ENCODE results near the gene TBCD. TPM values are rescaled to one million over a fixed set of nuclear protein-coding genes. Genes with fewer than 3 reads are reported as not detected.
"Not testable (repeated sequence)": the region's sequence is repeated elsewhere in the genome, so short reads cannot be mapped to it uniquely, and the experiment has no call there.

Gene TBCD
- total RNA-seq, 1 donor from 2014 or later = 144 TPM

- DNase-seq (ENCODE audit: extremely low read depth, low read depth, low spot score) = peak; percentile 33
Observed at GRCh38 chr17:82963104-82963950, 211.5 kb downstream of the TBCD start.

DNA sequence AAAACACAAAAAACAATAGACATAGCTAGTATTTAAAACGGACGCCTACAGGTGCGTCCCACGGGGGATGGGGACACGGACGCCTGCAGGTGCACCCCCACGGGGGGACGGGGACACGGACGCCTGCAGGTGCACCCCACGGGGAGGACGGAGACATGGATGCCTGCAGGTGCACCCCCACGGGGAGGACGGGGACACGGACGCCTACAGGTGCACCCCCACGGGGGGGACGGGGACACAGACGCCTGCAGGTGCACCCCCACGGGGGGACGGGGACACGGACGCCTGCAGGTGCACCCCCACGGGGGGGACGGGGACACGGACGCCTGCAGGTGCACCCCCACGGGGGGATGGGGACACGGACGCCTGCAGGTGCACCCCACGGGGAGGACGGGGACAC, 212.6 kb downstream of the TBCD start:
- DNase-seq (ENCODE audit: extremely low read depth, low read depth, low spot score) = not testable (repeated sequence)

GRCh38 chr17:82964851-82965341, 213.0 kb downstream of the TBCD start:
- no peak for DNase-seq (ENCODE audit: extremely low read depth, low read depth, low spot score)

- DNase-seq (ENCODE audit: extremely low read depth, low read depth, low spot score) = no peak
Observed at GRCh38 chr17:82965371-82965770, 213.5 kb downstream of the TBCD start.

DNA sequence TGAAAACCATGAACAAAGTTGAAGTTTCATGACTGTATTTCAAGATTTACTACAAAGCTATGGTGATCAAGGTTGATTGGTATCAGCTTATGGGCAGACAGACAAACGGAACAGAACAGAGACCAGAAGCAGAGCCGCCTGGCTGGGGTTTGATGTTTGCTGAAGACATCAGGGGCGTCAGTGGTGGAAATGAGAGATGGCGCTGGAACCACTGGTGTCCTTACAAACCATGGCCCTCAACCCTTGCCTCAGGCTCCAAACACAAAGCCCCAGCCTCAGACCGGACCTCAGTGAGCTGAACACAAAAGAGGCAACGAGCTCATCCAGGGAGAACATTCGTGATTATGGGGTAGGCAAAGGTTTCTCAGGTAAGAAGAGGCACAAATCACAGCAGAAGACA, 214.6 kb downstream of the TBCD start:
- no peak for DNase-seq (ENCODE audit: extremely low read depth, low read depth, low spot score)

DNA sequence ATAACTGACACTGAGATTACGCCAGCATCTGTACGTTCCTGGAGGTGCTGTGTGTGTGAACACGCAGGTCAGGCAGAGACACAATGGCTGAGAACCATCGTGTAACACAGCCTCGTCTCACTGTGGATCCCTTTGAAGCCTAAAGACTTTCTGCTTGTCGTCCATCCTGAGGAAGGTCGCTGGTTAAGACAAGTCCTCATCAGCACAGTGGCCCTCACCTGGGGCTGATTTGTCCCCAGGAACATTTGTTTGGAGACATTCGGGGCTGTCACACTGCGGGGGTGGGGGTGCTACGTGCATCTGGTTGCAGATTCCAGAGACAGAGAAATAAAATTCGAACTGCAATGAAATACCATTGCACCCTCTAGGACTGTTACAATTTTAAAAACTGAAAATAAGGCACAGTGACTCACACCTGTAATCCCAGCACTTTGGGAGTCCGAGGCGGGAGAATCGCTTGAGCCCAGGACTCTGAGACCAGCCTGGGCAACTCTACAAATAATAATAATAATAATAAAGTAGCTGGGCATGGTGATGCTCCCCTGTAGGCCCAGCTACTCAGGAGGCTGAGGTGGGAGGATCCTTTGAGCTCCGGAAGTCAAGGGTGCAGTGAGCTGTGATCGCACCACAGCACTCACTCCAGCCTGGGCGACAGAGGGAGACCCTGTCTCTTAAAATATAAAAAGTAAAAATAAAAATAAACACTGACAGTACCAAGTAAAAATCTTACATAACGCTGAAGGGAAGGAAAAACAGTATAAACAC, 215.6 kb downstream of the TBCD start:
- DNase-seq (ENCODE audit: extremely low read depth, low read depth, low spot score) = no peak

GRCh38 chr17:82968033-82968841, 216.4 kb downstream of the TBCD start:
- DNase-seq (ENCODE audit: extremely low read depth, low read depth, low spot score) = not testable (repeated sequence)

GRCh38 chr17:82970067-82970466, 218.2 kb downstream of the TBCD start:
- no peak for DNase-seq (ENCODE audit: extremely low read depth, low read depth, low spot score)

GRCh38 chr17:82970818-82971590, 219.1 kb downstream of the TBCD start:
- DNase-seq (ENCODE audit: extremely low read depth, low read depth, low spot score) = no peak

GRCh38 chr17:82972836-82973372, 221.0 kb downstream of the TBCD start:
- no peak for DNase-seq (ENCODE audit: extremely low read depth, low read depth, low spot score)

DNA sequence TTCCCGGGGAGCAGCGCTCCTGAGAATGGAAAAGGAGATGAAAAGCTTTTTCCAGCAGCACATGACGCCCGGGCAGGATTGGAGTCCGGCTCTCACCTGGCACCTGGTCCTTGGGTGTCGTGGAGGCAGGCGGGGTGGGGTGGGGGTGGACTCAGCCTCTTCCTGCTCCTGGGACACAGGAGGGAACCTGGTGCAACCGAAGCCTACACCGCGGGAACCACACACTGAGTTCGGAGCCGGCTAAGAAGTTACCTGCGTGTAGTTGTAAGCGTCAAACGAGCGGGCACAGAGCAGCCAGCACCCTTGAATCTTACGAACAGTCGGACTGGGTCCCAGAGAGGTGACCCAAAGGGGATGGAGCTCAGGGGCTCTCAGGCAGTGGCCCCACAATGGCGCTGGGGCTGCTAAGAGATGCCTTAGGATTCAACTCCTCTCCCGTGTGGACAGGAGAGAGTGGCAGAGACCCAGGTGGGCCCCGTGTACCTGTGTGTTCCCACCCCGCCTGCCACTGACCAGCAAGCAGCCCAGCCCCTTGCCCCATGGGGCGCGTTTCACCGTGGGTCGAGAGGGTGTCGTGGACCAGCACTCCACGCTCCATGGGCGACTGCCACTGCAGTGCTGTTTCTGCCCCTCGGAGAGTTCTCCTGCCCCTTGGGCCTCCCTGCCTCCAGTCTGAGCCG, 221.7 kb downstream of the TBCD start:
- DNase-seq (ENCODE audit: extremely low read depth, low read depth, low spot score) = no peak

GRCh38 chr17:82974136-82974952, 222.5 kb downstream of the TBCD start:
- DNase-seq (ENCODE audit: extremely low read depth, low read depth, low spot score) = no peak

DNA sequence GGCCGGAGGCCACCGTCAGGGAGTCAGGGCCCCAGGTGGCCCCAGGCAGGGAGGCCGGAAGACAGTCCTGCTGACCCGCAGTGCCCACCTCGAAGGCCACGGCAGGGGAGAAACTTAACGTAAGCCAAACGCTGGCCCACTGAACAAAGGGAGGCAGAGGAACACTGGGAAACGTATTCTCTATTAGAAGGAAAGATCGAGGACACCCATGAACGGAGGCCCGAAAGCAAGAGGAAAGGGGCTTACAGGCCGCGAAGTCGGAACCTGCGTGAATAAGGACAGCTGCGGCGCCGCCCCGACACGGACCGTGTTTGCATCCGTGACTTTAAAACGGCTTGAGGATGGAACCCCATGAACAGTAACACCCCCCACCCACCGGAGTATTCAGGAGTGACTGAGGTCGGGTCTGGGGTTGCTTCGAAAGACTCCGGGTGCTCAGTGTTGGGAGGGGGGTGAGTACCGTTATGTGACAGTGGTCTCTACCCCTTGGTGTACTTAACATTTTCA, 225.2 kb downstream of the TBCD start:
- no peak for DNase-seq (ENCODE audit: extremely low read depth, low read depth, low spot score)

- no peak for DNase-seq (ENCODE audit: extremely low read depth, low read depth, low spot score)
Observed at GRCh38 chr17:82977606-82978005, 225.7 kb downstream of the TBCD start.

DNA sequence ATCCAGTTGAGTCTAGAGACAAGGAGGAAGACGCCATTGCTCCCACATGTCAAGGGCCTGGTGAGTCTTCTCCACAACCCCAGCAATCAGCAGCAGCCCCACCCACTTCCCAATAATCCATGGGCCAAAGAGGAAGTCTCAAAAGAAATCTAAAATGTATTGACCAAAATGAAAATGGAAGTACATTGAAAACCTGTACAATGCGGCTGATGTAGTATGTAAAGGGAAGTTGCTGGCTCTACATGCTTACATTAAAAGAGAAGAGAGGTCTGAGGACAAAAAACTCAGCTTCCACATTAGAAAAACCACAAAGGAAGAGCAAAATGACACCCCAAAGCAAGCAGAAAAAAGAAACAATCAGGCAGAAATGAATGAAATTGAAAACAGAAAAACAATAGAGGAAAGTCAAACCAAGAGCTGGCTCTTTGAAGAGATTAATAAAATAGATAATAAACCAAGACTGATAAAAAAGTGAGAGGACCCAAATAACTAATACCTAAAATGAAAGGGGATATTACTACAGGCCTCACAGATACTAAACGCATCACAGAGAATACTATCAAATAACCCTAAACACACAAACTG, 227.0 kb downstream of the TBCD start:
- no peak for DNase-seq (ENCODE audit: extremely low read depth, low read depth, low spot score)

DNA sequence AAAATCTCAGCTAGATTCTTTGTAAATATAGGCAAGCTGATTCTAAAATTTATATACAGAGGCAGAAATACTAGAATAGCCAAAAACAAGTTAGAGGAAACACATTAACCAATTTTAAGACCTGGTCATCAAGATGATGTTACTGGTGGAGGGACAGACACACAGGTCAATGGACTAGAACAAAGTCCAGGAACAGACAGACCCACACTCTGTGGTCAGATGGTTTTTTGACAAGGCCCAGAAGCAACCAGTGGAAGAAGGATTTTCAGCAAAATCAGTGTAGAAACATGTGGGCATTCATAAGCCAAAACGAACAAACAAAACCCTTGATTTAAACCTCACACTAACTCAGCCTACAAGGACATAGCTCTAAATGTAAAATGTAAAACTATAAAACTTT, 227.9 kb downstream of the TBCD start:
- no peak for DNase-seq (ENCODE audit: extremely low read depth, low read depth, low spot score)

GRCh38 chr17:82980632-82981031, 228.8 kb downstream of the TBCD start:
- DNase-seq (ENCODE audit: extremely low read depth, low read depth, low spot score) = no peak

DNA sequence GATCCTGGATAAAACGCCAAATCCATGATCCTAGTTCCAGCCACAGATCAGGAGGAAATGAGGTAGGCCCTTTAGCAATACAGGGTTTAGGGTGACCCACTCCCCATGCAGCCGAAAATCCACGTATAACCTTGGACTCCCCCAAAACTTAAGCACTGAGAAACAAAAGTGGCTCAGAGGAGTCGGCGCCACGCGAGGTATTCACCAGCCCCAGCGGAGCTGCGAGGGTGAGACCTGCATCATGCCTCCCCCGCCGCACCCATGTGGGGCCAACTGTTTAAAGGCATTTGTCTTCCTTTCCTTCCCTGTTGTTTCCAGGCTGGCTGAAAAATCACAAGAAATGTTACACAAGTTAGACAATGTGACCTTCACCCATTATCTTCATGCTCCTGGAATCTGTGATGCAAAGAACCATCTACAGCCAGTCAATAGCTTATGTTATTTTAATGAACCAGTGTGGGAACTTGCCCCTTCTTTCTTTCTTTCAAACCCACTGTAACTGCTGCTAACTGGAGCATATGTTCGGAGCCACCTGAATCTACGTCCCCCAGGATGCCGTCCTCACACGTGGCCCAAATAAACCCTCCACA, 229.4 kb downstream of the TBCD start:
- DNase-seq (ENCODE audit: extremely low read depth, low read depth, low spot score) = no peak

Measured in glomerular endothelial cell (primary cell).